ENCODE data around the gene SNW1.
A peak's percentile ranks its signal among the peaks of the same experiment; 100 is the strongest.

DNA sequence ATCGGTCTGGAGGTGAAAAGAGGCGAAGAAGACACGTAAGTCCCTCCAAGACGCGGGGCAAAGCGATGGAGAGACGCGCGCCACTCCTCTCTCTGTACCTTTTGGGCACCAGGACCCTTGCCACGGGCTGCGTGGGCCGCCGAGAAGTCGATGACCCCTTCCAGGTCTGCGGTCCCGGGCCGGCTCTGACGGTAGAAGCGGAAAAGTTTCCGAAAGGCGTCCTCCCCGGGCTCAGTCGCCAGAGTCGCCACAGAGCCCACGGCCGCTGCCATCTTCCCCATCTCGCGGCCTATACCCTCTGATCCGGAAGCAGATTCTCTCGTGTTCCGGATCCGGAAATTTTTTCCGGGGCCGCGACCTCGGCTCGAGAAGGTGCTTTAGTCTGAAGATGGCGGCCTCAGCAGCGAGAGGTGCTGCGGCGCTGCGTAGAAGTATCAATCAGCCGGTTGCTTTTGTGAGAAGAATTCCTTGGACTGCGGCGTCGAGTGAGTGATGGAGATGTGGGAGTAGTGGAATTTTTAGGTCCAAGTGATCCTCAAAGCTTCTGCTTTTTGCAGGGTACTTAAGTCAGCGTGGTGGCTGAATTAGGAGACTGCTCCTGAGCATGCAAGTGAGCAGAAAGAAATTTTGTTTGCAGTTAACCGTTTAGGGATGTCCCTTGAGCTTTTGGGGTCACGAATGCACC lies 53.1 kb downstream of the SNW1 start, which contains the start of the genes ALKBH1 and SLIRP:
- TF ChIP-seq, protein P1, sequence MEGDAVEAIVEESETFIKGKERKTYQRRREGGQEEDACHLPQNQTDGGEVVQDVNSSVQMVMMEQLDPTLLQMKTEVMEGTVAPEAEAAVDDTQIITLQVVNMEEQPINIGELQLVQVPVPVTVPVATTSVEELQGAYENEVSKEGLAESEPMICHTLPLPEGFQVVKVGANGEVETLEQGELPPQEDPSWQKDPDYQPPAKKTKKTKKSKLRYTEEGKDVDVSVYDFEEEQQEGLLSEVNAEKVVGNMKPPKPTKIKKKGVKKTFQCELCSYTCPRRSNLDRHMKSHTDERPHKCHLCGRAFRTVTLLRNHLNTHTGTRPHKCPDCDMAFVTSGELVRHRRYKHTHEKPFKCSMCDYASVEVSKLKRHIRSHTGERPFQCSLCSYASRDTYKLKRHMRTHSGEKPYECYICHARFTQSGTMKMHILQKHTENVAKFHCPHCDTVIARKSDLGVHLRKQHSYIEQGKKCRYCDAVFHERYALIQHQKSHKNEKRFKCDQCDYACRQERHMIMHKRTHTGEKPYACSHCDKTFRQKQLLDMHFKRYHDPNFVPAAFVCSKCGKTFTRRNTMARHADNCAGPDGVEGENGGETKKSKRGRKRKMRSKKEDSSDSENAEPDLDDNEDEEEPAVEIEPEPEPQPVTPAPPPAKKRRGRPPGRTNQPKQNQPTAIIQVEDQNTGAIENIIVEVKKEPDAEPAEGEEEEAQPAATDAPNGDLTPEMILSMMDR (IDR thresholded peaks at IDR 0.05; ENCODE audit: low read length), result peak; percentile 12; the same call in 1 of the 2 replicates
- no peak for TF ChIP-seq EZH2 (IDR thresholded peaks at IDR 0.05; ENCODE audit: borderline replicate concordance, low read length)

All from OCI-LY1 (cell line).